Hepatocyte (in vitro differentiated cells): ENCODE results near the gene TRIM56.

Source experiments
- CTCF ChIP-seq: fragments of 200-600 bp; sonication (generic); IDR thresholded peaks from 2 replicates; pipeline ENCODE4 v1.5.1; 2016; ENCODE audit warnings: antibody characterized with exemption, mild to moderate bottlenecking; ENCODE audit not compliant: poor library complexity
- EZH2 ChIP-seq: fragments of 200-600 bp; sonication (generic); IDR thresholded peaks from 2 replicates; pipeline ENCODE4 v1.6.1; 2016; ENCODE audit warnings: antibody characterized with exemption, mild to moderate bottlenecking, borderline replicate concordance

GRCh38 chr7:101123703-101124068, 38.4 kb downstream of the TRIM56 start:
- no peak for TF ChIP-seq CTCF
- no peak for TF ChIP-seq EZH2
